SK-N-SH (cell line): ENCODE results near the gene TBX4. TPM values are rescaled to one million over a fixed set of nuclear protein-coding genes. Genes with fewer than 3 reads are reported as not detected.

Source experiments
- CTCF ChIA-PET: fragments of 300-600, 350-600 bp; formaldehyde crosslinking; extraction: SDS; loops from one replicate; lab custom pipeline; 2021; lab: Yijun Ruan, JAX
- POLR2A ChIA-PET: fragments of 350-600 bp; sonication (Branson Sonifier 250); formaldehyde crosslinking; extraction: SDS; loops from one replicate; lab custom pipeline; 2020; ENCODE audit warnings: antibody characterized with exemption, inconsistent platforms; lab: Yijun Ruan, JAX
- DNase-seq: peaks from one replicate; pipeline ENCODE4 v3.0.0; 2012
- H2AFZ ChIP-seq: fragments of 200-600 bp; sonication (generic); 2 replicates; pipeline ENCODE4 v1.8.1; 2016; ENCODE audit warnings: antibody characterized with exemption, mild to moderate bottlenecking, low read depth
- H3F3A ChIP-seq: fragments of 200-600 bp; sonication (generic); replicated peaks from 2 replicates; pipeline ENCODE3; 2016; ENCODE audit warnings: antibody characterized with exemption, mild to moderate bottlenecking; ENCODE audit not compliant: insufficient read depth
- H3K27ac ChIP-seq, 2 experiments: fragments of 200-500 bp in 1 of 2; fragments of 200-600 bp in 1 of 2; sonication (Bioruptor generic) in 1 of 2; sonication (generic), shearing (Covaris generic) in 1 of 2; 2 replicates each; pipeline versions ENCODE4 v1.5.1 to v1.6.1; 2014 to 2016; ENCODE audit warnings: low read depth in 2 of 2, inconsistent platforms in 1 of 2, low read length in 1 of 2, mild to moderate bottlenecking in 1 of 2, mixed read lengths in 1 of 2
- H3K27me3 ChIP-seq: fragments of 200-600 bp; sonication (generic), shearing (Covaris generic); 2 replicates; pipeline ENCODE4 v1.6.1; 2016; ENCODE audit warnings: mixed run types; ENCODE audit not compliant: insufficient read depth
- H3K36me3 ChIP-seq, 2 experiments: fragments of 200-500 bp in 1 of 2; fragments of 200-600 bp in 1 of 2; sonication (Bioruptor generic) in 1 of 2; sonication (generic) in 1 of 2; replicated peaks in 1 of 2; 2 replicates each; pipeline versions ENCODE3 to v1.5.1; 2014 to 2016; ENCODE audit warnings: low read length in 1 of 2, mild to moderate bottlenecking in 1 of 2; ENCODE audit not compliant: insufficient read depth in 2 of 2, control insufficient read depth in 1 of 2
- H3K4me1 ChIP-seq, 2 experiments: fragments of 200-500 bp in 1 of 2; fragments of 200-600 bp in 1 of 2; sonication (Bioruptor generic) in 1 of 2; sonication (generic), shearing (Covaris generic) in 1 of 2; 2 replicates each; pipeline versions ENCODE4 v1.5.1 to v1.6.1; 2014 to 2016; ENCODE audit warnings: low read depth in 1 of 2, low read length in 1 of 2, mixed run types in 1 of 2; ENCODE audit not compliant: insufficient read depth in 2 of 2, control insufficient read depth in 1 of 2
- H3K4me2 ChIP-seq: fragments of 200-600 bp; sonication (generic), shearing (Covaris generic); 2 replicates; pipeline ENCODE4 v1.6.1; 2017; ENCODE audit warnings: mixed run types
- H3K4me3 ChIP-seq, 2 experiments: fragments of 200-500 bp in 1 of 2; fragments of 200-600 bp in 1 of 2; sonication (Bioruptor generic) in 1 of 2; sonication (generic), shearing (Covaris generic) in 1 of 2; 2 replicates each; pipeline versions ENCODE4 v1.5.1 to v1.8.1; 2014 to 2016; ENCODE audit warnings: low read depth in 2 of 2, inconsistent platforms in 1 of 2, low read length in 1 of 2, mild to moderate bottlenecking in 1 of 2, mixed read lengths in 1 of 2, moderate library complexity in 1 of 2
- H3K79me2 ChIP-seq: fragments of 200-600 bp; sonication (generic); 2 replicates; pipeline ENCODE4 v1.8.1; 2017; ENCODE audit warnings: mild to moderate bottlenecking; ENCODE audit not compliant: insufficient read depth
- H3K9ac ChIP-seq: fragments of 200-600 bp; sonication (generic); 2 replicates; pipeline ENCODE4 v1.6.1; 2017; ENCODE audit warnings: mixed run types
- H3K9me2 ChIP-seq: fragments of 200-600 bp; sonication (generic); 2 replicates; pipeline ENCODE4 v1.6.1; 2017; ENCODE audit warnings: mixed run types
- H3K9me3 ChIP-seq: fragments of 200-600 bp; sonication (generic); 2 replicates; pipeline ENCODE4 v1.6.1; 2017; ENCODE audit warnings: mixed run types, mild to moderate bottlenecking, moderate library complexity
- H4K20me1 ChIP-seq: fragments of 200-600 bp; sonication (generic); 2 replicates; pipeline ENCODE4 v1.6.1; 2017; ENCODE audit warnings: mild to moderate bottlenecking, mixed run types; ENCODE audit not compliant: insufficient read depth
- EP300 ChIP-seq, 2 experiments: IDR thresholded peaks; 2 replicates each; pipeline versions ENCODE4 v1.4.0 to v1.6.1; 2012; ENCODE audit warnings: borderline replicate concordance in 1 of 2, low read depth in 1 of 2, low read length in 1 of 2
- EZH2phosphoT487 ChIP-seq: fragments of 200-600 bp; sonication (generic); IDR thresholded peaks from 2 replicates; pipeline ENCODE4 v1.6.1; 2017; ENCODE audit warnings: low read depth, mixed run types, mild to moderate bottlenecking, antibody characterized with exemption, moderate library complexity, borderline replicate concordance
- FOXM1 ChIP-seq: IDR thresholded peaks from 2 replicates; pipeline ENCODE4 v1.4.0; 2012; ENCODE audit warnings: low read depth, mild to moderate bottlenecking
- GATA2 ChIP-seq: sonication (generic); formaldehyde crosslinking; IDR thresholded peaks from 2 replicates; pipeline ENCODE4 v1.5.0; 2020; ENCODE audit warnings: mild to moderate bottlenecking, missing genetic modification reagents
- JUND ChIP-seq: IDR thresholded peaks from 2 replicates; pipeline ENCODE4 v1.4.0; 2012
- MAX ChIP-seq: IDR thresholded peaks from 2 replicates; pipeline ENCODE4 v1.4.0; 2012; ENCODE audit warnings: low read depth
- NFIC ChIP-seq: IDR thresholded peaks from 2 replicates; pipeline ENCODE4 v1.4.0; 2012; ENCODE audit warnings: borderline replicate concordance
- NRF1 ChIP-seq: IDR thresholded peaks from 2 replicates; pipeline ENCODE4 v1.6.1; 2012; ENCODE audit warnings: low read depth, mild to moderate bottlenecking, low read length
- POLR2AphosphoS5 ChIP-seq: IDR thresholded peaks from 2 replicates; pipeline ENCODE4 v1.6.1; 2012; ENCODE audit warnings: low read depth, low read length
- RAD21 ChIP-seq: IDR thresholded peaks from 2 replicates; pipeline ENCODE4 v1.6.1; 2012; ENCODE audit warnings: mild to moderate bottlenecking, low read length
- REST ChIP-seq: IDR thresholded peaks from 2 replicates; pipeline ENCODE4 v1.6.1; 2012; ENCODE audit warnings: mild to moderate bottlenecking, low read depth, low read length, moderate library complexity
- RFX5 ChIP-seq: IDR thresholded peaks from 2 replicates; pipeline ENCODE4 v1.6.1; 2012; ENCODE audit warnings: mild to moderate bottlenecking, improper control_type of control experiment, low read length
- RXRA ChIP-seq: IDR thresholded peaks from 2 replicates; pipeline ENCODE4 v1.4.0; 2012; ENCODE audit warnings: low read depth, mild to moderate bottlenecking, borderline replicate concordance
- SIN3A ChIP-seq: IDR thresholded peaks from 2 replicates; pipeline ENCODE4 v1.6.1; 2012; ENCODE audit warnings: low read depth, mild to moderate bottlenecking, low read length, moderate library complexity, borderline replicate concordance
- TCF12 ChIP-seq: IDR thresholded peaks from 2 replicates; pipeline ENCODE4 v1.4.0; 2012
- ZBTB33 ChIP-seq: IDR thresholded peaks from 2 replicates; pipeline ENCODE4 v1.4.0; 2012; ENCODE audit warnings: low read depth, borderline replicate concordance
- WGBS: methylation state at CpG from one replicate; pipeline ENCODE4 v1.1.6; 2017; ENCODE audit warnings: low lambda C conversion rate; 5-methylcytosine and 5-hydroxymethylcytosine counted together
- polyA plus RNA-seq, 3 experiments: library from polyadenylated mRNA; depleted of rRNA; stranded (reverse); fragments of >200 nt; gene quantifications; 2 replicates each; pipeline ENCODE4 v1.2.3, GENCODE V29; 2012
- TF ChIP-seq, protein P1 (sequence below): IDR thresholded peaks from 2 replicates; pipeline ENCODE4; 2012
- TF ChIP-seq, protein P2 (sequence below): fragments of 150-350 bp; IDR thresholded peaks from 2 replicates; pipeline ENCODE4 v1.6.1; 2016; ENCODE audit warnings: mild to moderate bottlenecking, low read depth, low read length

TBX4 gene
- polyA plus RNA-seq, 1 of the 3 experiments (the other 2 are of a cell fraction), result 0.02 TPM

DNA sequence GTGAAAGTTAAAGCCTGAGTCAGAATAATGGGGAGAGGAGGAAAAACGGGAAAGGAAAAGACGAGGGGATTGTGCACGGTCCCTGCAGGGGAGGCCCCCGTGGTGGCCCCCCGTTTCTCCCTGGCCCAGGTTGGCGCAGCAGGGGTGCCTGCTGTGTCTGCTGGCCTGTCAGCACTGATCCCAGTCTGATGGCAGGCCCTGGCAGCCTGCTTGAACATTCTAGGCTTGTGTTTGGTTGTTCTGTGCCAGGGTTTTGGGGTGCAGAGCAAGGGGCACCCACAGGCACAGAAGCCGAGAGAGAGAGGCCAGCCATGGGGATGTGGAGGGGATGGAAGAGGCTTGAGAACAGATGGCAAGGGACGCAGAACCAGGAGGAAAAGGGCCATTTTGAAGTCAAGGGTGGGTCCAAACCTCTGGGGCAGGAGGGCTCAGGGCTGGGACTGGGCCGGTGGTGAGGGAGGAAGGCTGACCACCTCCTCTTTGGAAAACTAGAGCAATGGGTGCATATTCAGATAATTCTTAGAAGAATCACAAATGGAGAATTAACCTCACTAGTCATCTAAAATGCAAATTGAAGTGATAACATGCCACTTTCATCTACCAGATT lies 35.9 kb downstream of the TBX4 start:
- no peak for DNase-seq
- CTCF ChIA-PET, result interaction anchor here (1.6 to 3.7 kb wide), 4 partner anchors 8 to 76 kb away, joined by 3 to 19 read pairs (median 11); no protein-coding TSS in a partner anchor
- Histone ChIP-seq H3K9me2 (no peaks in the 10 kb centered on the region), H3K36me3 (no peaks in the 10 kb centered on the region), H3K4me3 (no peak overlapping the region), H3K27ac (no peak overlapping the region), H4K20me1 (no peaks in the 10 kb centered on the region), H3K9me3 (no peaks in the 10 kb centered on the region), H3K9ac (no peak overlapping the region), H3K27me3 (no peaks in the 10 kb centered on the region), H3K4me2 (no peak overlapping the region), H3F3A (no peaks in the 10 kb centered on the region), H2AFZ (no peak overlapping the region), H3K4me1 (peaks cover 0 to 43% of the 10 kb centered on the region in 2 experiments; a peak in 3 of 4 replicates), H3K79me2 (no peaks in the 10 kb centered on the region)
- TF ChIP-seq, protein P1, sequence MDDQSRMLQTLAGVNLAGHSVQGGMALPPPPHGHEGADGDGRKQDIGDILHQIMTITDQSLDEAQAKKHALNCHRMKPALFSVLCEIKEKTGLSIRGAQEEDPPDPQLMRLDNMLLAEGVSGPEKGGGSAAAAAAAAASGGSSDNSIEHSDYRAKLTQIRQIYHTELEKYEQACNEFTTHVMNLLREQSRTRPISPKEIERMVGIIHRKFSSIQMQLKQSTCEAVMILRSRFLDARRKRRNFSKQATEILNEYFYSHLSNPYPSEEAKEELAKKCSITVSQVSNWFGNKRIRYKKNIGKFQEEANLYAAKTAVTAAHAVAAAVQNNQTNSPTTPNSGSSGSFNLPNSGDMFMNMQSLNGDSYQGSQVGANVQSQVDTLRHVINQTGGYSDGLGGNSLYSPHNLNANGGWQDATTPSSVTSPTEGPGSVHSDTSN, result no peak
- TF ChIP-seq JUND (no peak), REST (no peak), RAD21 (no peak), EP300 (IDR thresholded peaks at IDR 0.05; ENCODE audit: borderline replicate concordance in 1 of 2, low read depth in 1 of 2, low read length in 1 of 2) (no peak), GATA2 (CRISPR knock-in tag) (no peak), POLR2AphosphoS5 (no peak), FOXM1 (no peak), NRF1 (no peak), ZBTB33 (no peak), MAX (no peak), TCF12 (no peak), SIN3A (no peak), RXRA (no peak), NFIC (no peak), EZH2phosphoT487 (no peak), RFX5 (no peak)
- TF ChIP-seq, protein P2, sequence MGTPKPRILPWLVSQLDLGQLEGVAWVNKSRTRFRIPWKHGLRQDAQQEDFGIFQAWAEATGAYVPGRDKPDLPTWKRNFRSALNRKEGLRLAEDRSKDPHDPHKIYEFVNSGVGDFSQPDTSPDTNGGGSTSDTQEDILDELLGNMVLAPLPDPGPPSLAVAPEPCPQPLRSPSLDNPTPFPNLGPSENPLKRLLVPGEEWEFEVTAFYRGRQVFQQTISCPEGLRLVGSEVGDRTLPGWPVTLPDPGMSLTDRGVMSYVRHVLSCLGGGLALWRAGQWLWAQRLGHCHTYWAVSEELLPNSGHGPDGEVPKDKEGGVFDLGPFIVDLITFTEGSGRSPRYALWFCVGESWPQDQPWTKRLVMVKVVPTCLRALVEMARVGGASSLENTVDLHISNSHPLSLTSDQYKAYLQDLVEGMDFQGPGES, result no peak
- 89% methylated on average over 9 of the region's 9 CpGs for WGBS
- POLR2A ChIA-PET, result no interaction called here
